HEK293 (cell line): ENCODE data around the gene ADAMTS17.

Experiments used
- CTCF ChIA-PET: fragments of 350-600 bp; formaldehyde crosslinking; extraction: SDS; loops from one replicate; lab custom pipeline; 2021; ENCODE audit warnings: antibody characterized with exemption; lab: Yijun Ruan, JAX
- POLR2A ChIA-PET: fragments of 300-600 bp; formaldehyde crosslinking; extraction: SDS; loops from one replicate; lab custom pipeline; 2020; ENCODE audit warnings: antibody characterized with exemption, inconsistent platforms; lab: Yijun Ruan, JAX
- H3K27ac ChIP-seq: fragments of 200-500 bp; sonication (Bioruptor generic); 2 replicates; pipeline ENCODE4 v1.5.1; 2014; ENCODE audit warnings: low read depth, low read length, control low read depth, inconsistent platforms; ENCODE audit errors: extremely low read depth
- H3K36me3 ChIP-seq, 2 experiments: fragments of 200-500 bp in 1 of 2; sonication (Bioruptor generic) in 1 of 2; 1 replicate in 1 of 2; 2 replicates in 1 of 2; pipeline ENCODE4 v1.5.1; 2014 to 2017; ENCODE audit warnings: inconsistent platforms in 2 of 2, low read length in 2 of 2; ENCODE audit not compliant: control insufficient read depth in 2 of 2, insufficient read depth in 1 of 2
- H3K4me1 ChIP-seq: fragments of 200-500 bp; sonication (Bioruptor generic); 2 replicates; pipeline ENCODE4 v1.5.1; 2014; ENCODE audit warnings: mild to moderate bottlenecking, low read length, inconsistent platforms; ENCODE audit not compliant: control insufficient read depth, insufficient read depth
- H3K4me3 ChIP-seq: 2 replicates; pipeline ENCODE4 v1.5.1; 2011; ENCODE audit warnings: low read depth, mild to moderate bottlenecking, control low read depth, low read length, moderate library complexity
- H3K9me3 ChIP-seq: fragments of 200-500 bp; sonication (Bioruptor generic); 2 replicates; pipeline ENCODE4 v1.5.1; 2014; ENCODE audit warnings: low read depth, low read length, inconsistent platforms; ENCODE audit not compliant: control insufficient read depth, insufficient read depth
- CTCF ChIP-seq: fragments of 450-650 bp; formaldehyde crosslinking; IDR thresholded peaks from 2 replicates; pipeline ENCODE4 v1.5.1; 2016; ENCODE audit warnings: missing biosample characterization, missing genetic modification characterization
- EGR2 ChIP-seq: fragments of 450-650 bp; formaldehyde crosslinking; IDR thresholded peaks from 2 replicates; pipeline ENCODE4 v1.5.1; 2016; ENCODE audit warnings: low read depth, missing biosample characterization, missing genetic modification characterization
- GLIS1 ChIP-seq: fragments of 450-650 bp; formaldehyde crosslinking; IDR thresholded peaks from 2 replicates; pipeline ENCODE4 v1.5.1; 2016; ENCODE audit warnings: missing biosample characterization, missing genetic modification characterization
- HOXA7 ChIP-seq: sonication (generic); formaldehyde crosslinking; IDR thresholded peaks from 2 replicates; pipeline ENCODE4 v1.8.1; 2022; ENCODE audit warnings: missing genetic modification reagents, borderline replicate concordance
- KLF1 ChIP-seq: fragments of 450-650 bp; formaldehyde crosslinking; IDR thresholded peaks from 2 replicates; pipeline ENCODE4 v1.5.1; 2016; ENCODE audit warnings: missing biosample characterization, missing genetic modification characterization
- RBAK ChIP-seq: fragments of 450-650 bp; formaldehyde crosslinking; IDR thresholded peaks from 2 replicates; pipeline ENCODE4 v1.5.1; 2016; ENCODE audit warnings: missing biosample characterization, missing genetic modification characterization
- SETDB1 ChIP-seq: IDR thresholded peaks from one replicate; pipeline ENCODE4 v1.6.1; 2017; ENCODE audit warnings: mild to moderate bottlenecking, low read length, moderate library complexity, mixed read lengths; ENCODE audit not compliant: insufficient read length
- YY2 ChIP-seq: fragments of 450-650 bp; formaldehyde crosslinking; IDR thresholded peaks from 2 replicates; pipeline ENCODE4 v1.5.1; 2016; ENCODE audit warnings: missing biosample characterization, missing genetic modification characterization
- ZNF16 ChIP-seq: fragments of 450-650 bp; formaldehyde crosslinking; IDR thresholded peaks from 2 replicates; pipeline ENCODE4 v1.5.1; 2016; ENCODE audit warnings: low read depth, missing biosample characterization, missing genetic modification characterization
- ZNF416 ChIP-seq: fragments of 450-650 bp; formaldehyde crosslinking; IDR thresholded peaks from 2 replicates; pipeline ENCODE4 v1.5.1; 2016; ENCODE audit warnings: missing biosample characterization, missing genetic modification characterization
- ZNF426 ChIP-seq: fragments of 450-650 bp; formaldehyde crosslinking; IDR thresholded peaks from 2 replicates; pipeline ENCODE4 v1.5.1; 2017; ENCODE audit warnings: missing biosample characterization, missing genetic modification characterization, mild to moderate bottlenecking, inconsistent platforms, moderate library complexity
- ZNF48 ChIP-seq: fragments of 450-650 bp; formaldehyde crosslinking; IDR thresholded peaks from 2 replicates; pipeline ENCODE4 v1.5.1; 2016; ENCODE audit warnings: missing biosample characterization, missing genetic modification characterization
- ZNF510 ChIP-seq: fragments of 450-650 bp; formaldehyde crosslinking; IDR thresholded peaks from 2 replicates; pipeline ENCODE4 v1.5.1; 2018; ENCODE audit warnings: mild to moderate bottlenecking, missing genetic modification characterization, missing biosample characterization; ENCODE audit not compliant: insufficient replicate concordance
- ZNF747 ChIP-seq: fragments of 450-650 bp; formaldehyde crosslinking; IDR thresholded peaks from 2 replicates; pipeline ENCODE4 v1.5.1; 2016; ENCODE audit warnings: missing biosample characterization, missing genetic modification characterization
- ZNF76 ChIP-seq: fragments of 450-650 bp; formaldehyde crosslinking; IDR thresholded peaks from 2 replicates; pipeline ENCODE4; 2016; ENCODE audit warnings: low read depth, missing biosample characterization, missing genetic modification characterization, borderline replicate concordance
- TF ChIP-seq, protein P1 (sequence below): fragments of 450-650 bp; formaldehyde crosslinking; IDR thresholded peaks from 2 replicates; pipeline ENCODE4 v1.5.1; 2016; ENCODE audit warnings: missing biosample characterization, missing genetic modification characterization
- TF ChIP-seq, protein P2 (sequence below): fragments of 450-650 bp; formaldehyde crosslinking; IDR thresholded peaks from 2 replicates; pipeline ENCODE4 v1.5.1; 2016; ENCODE audit warnings: missing biosample characterization, missing genetic modification characterization, borderline replicate concordance
- TF ChIP-seq, protein P3 (sequence below): fragments of 450-650 bp; formaldehyde crosslinking; IDR thresholded peaks from 2 replicates; pipeline ENCODE4 v1.5.1; 2017; ENCODE audit warnings: missing biosample characterization, missing genetic modification characterization
- TF ChIP-seq, protein P4 (sequence below): fragments of 450-650 bp; formaldehyde crosslinking; IDR thresholded peaks from 2 replicates; pipeline ENCODE4 v1.5.1; 2016; ENCODE audit warnings: missing biosample characterization, missing genetic modification characterization

Gene ADAMTS17

GRCh38 chr15:99994849-99995248 lies 346.9 kb downstream of the ADAMTS17 start:
- no peak overlapping the region for H3K27ac ChIP-seq
- TF ChIP-seq, protein P1, sequence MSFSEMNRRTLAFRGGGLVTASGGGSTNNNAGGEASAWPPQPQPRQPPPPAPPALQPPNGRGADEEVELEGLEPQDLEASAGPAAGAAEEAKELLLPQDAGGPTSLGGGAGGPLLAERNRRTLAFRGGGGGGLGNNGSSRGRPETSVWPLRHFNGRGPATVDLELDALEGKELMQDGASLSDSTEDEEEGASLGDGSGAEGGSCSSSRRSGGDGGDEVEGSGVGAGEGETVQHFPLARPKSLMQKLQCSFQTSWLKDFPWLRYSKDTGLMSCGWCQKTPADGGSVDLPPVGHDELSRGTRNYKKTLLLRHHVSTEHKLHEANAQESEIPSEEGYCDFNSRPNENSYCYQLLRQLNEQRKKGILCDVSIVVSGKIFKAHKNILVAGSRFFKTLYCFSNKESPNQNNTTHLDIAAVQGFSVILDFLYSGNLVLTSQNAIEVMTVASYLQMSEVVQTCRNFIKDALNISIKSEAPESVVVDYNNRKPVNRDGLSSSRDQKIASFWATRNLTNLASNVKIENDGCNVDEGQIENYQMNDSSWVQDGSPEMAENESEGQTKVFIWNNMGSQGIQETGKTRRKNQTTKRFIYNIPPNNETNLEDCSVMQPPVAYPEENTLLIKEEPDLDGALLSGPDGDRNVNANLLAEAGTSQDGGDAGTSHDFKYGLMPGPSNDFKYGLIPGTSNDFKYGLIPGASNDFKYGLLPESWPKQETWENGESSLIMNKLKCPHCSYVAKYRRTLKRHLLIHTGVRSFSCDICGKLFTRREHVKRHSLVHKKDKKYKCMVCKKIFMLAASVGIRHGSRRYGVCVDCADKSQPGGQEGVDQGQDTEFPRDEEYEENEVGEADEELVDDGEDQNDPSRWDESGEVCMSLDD (tag by site-specific recombination): no peak
- TF ChIP-seq ZNF747: no peak
- no peak for TF ChIP-seq RBAK (tag by site-specific recombination)
- no peak for TF ChIP-seq GLIS1 (tag by site-specific recombination)
- TF ChIP-seq ZNF416 (tag by site-specific recombination): no peak
- no peak for TF ChIP-seq ZNF510 (tag by site-specific recombination)
- TF ChIP-seq CTCF: no peak
- TF ChIP-seq HOXA7: no peak
- no peak for TF ChIP-seq KLF1 (tag by site-specific recombination)
- no peak for TF ChIP-seq ZNF426 (tag by site-specific recombination)
- TF ChIP-seq ZNF48 (tag by site-specific recombination): no peak
- TF ChIP-seq ZNF16 (tag by site-specific recombination): no peak
- TF ChIP-seq, protein P2, sequence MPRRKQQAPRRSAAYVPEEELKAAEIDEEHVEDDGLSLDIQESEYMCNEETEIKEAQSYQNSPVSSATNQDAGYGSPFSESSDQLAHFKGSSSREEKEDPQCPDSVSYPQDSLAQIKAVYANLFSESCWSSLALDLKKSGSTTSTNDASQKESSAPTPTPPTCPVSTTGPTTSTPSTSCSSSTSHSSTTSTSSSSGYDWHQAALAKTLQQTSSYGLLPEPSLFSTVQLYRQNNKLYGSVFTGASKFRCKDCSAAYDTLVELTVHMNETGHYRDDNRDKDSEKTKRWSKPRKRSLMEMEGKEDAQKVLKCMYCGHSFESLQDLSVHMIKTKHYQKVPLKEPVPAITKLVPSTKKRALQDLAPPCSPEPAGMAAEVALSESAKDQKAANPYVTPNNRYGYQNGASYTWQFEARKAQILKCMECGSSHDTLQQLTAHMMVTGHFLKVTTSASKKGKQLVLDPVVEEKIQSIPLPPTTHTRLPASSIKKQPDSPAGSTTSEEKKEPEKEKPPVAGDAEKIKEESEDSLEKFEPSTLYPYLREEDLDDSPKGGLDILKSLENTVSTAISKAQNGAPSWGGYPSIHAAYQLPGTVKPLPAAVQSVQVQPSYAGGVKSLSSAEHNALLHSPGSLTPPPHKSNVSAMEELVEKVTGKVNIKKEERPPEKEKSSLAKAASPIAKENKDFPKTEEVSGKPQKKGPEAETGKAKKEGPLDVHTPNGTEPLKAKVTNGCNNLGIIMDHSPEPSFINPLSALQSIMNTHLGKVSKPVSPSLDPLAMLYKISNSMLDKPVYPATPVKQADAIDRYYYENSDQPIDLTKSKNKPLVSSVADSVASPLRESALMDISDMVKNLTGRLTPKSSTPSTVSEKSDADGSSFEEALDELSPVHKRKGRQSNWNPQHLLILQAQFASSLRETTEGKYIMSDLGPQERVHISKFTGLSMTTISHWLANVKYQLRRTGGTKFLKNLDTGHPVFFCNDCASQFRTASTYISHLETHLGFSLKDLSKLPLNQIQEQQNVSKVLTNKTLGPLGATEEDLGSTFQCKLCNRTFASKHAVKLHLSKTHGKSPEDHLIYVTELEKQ (tag by site-specific recombination): no peak
- TF ChIP-seq EGR2 (tag by site-specific recombination): no peak
- TF ChIP-seq ZNF76: no peak
- no peak for TF ChIP-seq SETDB1
- TF ChIP-seq, all 188 proteins: peak for 0
- Histone ChIP-seq H3K9me3 (no peaks in the 10 kb centered on the region), H3K36me3 (no peaks in the 10 kb centered on the region), H3K4me1 (peaks cover 5% of the 10 kb centered on the region; the same call in 1 of the 2 replicates), H3K4me3 (no peak overlapping the region)
- ChIA-PET CTCF (no interaction called here), POLR2A (no interaction called here)

GRCh38 chr15:99993681-99994131 lies 348.1 kb downstream of the ADAMTS17 start:
- no peaks in the 10 kb centered on the region for H3K9me3 ChIP-seq
- H3K27ac ChIP-seq: no peak overlapping the region
- ChIA-PET POLR2A (no interaction called here), CTCF (interaction anchor here (0.7 kb wide), 1 partner anchor 1014 kb away, joined by 3 read pairs; no protein-coding TSS in a partner anchor)
- H3K36me3 ChIP-seq: no peaks in the 10 kb centered on the region
- TF ChIP-seq, protein P3, sequence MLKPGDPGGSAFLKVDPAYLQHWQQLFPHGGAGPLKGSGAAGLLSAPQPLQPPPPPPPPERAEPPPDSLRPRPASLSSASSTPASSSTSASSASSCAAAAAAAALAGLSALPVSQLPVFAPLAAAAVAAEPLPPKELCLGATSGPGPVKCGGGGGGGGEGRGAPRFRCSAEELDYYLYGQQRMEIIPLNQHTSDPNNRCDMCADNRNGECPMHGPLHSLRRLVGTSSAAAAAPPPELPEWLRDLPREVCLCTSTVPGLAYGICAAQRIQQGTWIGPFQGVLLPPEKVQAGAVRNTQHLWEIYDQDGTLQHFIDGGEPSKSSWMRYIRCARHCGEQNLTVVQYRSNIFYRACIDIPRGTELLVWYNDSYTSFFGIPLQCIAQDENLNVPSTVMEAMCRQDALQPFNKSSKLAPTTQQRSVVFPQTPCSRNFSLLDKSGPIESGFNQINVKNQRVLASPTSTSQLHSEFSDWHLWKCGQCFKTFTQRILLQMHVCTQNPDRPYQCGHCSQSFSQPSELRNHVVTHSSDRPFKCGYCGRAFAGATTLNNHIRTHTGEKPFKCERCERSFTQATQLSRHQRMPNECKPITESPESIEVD (tag by site-specific recombination): no peak
- TF ChIP-seq, protein P4, sequence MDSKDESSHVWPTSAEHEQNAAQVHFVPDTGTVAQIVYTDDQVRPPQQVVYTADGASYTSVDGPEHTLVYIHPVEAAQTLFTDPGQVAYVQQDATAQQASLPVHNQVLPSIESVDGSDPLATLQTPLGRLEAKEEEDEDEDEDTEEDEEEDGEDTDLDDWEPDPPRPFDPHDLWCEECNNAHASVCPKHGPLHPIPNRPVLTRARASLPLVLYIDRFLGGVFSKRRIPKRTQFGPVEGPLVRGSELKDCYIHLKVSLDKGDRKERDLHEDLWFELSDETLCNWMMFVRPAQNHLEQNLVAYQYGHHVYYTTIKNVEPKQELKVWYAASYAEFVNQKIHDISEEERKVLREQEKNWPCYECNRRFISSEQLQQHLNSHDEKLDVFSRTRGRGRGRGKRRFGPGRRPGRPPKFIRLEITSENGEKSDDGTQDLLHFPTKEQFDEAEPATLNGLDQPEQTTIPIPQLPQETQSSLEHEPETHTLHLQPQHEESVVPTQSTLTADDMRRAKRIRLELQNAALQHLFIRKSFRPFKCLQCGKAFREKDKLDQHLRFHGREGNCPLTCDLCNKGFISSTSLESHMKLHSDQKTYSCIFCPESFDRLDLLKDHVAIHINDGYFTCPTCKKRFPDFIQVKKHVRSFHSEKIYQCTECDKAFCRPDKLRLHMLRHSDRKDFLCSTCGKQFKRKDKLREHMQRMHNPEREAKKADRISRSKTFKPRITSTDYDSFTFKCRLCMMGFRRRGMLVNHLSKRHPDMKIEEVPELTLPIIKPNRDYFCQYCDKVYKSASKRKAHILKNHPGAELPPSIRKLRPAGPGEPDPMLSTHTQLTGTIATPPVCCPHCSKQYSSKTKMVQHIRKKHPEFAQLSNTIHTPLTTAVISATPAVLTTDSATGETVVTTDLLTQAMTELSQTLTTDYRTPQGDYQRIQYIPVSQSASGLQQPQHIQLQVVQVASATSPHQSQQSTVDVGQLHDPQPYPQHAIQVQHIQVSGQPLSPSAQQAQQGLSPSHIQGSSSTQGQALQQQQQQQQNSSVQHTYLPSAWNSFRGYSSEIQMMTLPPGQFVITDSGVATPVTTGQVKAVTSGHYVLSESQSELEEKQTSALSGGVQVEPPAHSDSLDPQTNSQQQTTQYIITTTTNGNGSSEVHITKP: no peak
- no peak for TF ChIP-seq YY2 (tag by site-specific recombination)
- no peak overlapping the region for H3K4me3 ChIP-seq
- H3K4me1 ChIP-seq: peaks cover 5% of the 10 kb centered on the region; the same call in 1 of the 2 replicates
